SIG-M5 treated with dmso at 0.1 percent for 504 hours (cell line): ENCODE measurements around the gene TACC3.

Experiments
- DNase-seq: peaks from one replicate; lab custom pipeline; 2025; ENCODE audit not compliant: unreplicated experiment; lab: John Stamatoyannopoulos, UW

The TACC3 gene

DNA sequence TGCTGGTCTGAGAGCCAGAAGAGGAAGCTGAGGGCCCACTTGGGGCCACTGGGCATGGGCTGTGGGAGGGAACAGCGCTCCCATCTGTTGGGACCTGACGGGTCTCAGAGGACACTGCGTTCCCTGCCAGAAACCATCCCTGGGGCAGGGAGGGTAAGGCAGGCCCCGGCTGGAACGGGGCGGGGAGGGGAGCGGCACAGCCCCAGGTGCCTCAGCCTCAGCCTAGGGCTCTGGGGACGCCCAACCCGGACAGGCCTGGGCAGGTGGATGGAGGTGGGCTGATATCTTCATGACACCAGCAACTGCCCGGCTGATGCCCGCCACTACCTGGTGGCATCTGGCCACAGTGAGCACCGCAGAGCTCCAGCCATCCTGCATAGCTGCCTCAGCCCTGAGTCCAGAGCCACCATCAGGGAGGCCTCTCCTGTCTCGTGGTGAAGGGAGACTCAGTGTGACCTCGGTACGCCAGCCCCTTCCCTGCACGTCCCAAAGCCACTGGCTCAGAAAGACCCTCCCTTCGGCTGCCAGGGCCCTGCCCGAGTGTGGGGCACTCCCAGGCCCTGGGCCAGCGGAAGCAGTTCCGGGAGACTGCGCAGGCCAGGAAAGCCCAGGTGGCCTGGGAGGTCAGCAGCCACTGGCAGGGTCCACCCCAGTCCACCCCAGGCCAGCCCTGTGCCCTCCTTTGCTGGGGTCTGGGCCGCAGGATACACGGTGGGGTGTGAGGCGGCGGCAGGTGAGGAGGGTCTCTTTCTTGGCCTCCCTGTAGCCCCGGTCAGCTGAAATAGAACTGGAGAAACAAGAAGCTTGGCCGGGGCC, 37.2 kb downstream of the TACC3 start:
- no peak for DNase-seq

DNA sequence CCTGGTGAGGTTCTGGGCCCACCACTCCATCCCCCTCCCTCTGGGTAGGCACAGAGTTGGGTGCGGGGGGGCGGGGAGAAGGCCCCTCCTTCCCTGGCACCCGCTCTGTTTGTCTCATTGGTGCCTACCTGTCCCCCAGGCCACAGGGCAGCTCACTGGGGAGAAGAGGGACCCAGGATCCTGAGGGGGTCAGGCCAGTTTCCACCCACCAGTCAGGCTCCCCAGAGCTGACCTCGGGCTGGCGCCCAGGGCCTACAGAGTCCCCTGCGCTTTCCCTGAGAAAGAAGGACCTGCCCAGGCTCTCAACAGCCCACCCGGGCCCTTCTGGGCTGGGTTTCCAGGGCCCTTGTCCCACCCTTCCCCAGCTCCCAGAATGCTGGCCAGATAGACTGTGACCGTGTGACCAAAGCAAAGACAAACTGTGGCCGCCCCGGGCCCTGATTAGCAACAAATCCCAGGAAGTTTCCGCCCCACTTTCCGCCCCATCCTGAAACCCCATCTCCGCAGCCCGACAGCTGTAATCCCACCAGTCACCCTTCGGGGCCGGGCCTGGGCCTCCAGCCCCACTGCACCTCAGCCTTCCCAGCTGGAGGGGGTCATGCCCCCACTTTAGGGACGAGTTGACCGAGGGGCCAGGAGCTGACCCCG, 38.0 kb downstream of the TACC3 start:
- no peak for DNase-seq

DNA sequence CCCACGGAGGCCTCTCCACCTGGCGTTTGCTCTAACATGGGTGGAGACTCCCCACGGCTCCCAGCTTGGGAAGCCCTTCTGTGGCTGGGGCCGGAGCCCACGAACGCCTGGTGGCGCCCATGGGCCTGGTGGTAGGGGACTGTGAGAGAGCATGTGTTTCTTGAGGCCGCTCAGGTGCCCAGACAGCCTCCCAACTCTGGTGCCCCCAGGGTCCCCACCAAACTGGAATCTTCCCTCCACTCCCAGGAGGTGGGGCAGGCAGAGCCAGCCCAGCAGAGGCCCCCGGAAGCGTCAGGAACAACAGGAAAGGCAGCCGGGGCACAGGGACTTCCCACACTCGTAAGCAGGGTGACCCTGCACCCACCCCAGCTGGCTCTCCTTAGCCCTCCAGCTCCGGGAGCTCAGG, 38.5 kb downstream of the TACC3 start:
- DNase-seq, result no peak

DNA sequence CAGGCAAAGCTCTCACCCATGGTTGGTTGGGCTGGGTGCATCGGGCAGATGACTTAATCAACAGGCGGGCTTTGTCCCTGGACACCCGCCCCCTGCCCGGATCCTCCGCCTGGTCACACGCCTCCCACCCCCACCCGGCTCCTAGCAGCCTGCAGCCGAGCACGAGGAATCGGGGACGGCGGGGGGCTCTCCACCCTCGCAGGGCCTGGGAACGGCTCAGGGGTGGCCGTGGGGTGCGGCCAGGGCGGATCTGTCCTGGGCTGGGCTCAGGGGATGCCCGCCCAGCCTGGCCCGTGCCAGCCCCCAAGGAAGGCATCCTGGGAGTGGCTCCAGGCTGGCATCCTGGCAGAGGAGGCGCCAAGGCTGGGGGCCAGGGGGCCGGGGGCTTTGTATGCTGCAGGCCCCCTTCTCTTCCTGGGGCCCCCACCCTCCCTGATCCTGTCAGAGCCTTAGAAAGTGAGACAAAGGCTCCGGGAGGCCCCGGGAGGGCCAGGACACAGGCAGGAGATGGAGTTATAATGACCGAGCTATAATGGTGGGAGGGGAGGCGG, 39.3 kb downstream of the TACC3 start:
- no peak for DNase-seq

DNA sequence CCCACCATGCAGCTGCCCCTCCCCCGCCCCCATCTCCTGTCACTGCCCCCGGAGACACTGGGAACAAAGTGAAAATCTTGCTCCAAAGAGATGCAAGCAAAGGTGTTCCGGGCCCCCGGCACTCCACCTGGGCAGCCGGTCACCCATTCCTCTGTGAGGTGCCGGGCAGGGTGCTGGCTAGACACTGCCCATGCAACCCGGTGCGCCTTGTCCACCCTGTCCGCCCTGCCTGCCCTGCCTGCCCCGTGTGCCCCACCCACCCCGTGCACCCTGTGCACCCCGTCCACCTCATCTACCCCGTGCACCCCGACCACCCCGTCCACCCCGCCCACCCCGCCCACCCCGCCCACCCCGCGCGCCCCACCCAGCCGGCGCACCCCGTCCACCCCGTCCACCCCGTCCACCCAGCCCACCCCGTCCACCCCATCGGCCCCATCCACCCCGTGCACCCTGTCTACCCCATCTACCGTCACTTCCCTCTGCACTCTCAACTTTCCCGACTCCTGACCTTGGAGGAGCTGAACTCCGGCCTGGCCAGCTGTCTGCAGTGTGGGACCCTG, 39.9 kb downstream of the TACC3 start:
- DNase-seq, result no peak

DNA sequence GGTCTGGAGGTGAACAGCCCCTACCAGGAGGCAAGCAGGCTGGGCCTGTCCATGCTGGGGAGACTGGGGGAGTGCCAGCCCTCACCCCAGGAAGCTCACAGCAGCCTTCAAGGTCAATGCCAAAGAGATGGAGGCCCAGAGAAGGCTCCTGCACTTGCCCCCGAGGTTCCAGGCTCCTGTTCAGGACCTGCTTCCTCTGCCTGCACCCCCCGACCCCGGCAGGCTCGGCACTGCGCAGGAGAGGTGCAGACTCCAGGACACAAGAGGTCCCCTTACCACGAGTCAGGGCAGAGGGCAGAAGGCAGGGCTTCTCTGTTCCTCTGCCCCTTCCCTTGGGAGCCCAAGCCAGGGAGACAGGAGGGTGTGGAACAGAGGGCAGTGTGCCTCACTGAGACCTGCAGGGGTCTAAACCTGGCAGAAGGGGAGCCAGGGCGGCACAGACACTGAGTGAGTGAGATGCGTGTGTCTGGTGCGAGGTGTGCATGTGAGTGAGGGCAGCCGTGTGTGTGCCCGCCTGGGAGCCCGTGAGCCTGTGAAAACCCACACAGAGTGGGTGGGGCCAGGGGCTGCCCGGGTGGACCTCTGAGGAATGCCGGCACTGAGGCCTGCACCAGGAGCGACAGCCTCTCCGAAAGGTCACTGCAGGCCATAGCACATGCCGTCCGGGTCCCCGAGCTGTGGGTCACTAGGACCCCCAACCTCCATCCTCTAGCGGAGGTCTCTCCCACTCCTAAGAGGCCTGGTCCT, 41.1 kb downstream of the TACC3 start:
- no peak for DNase-seq

DNA sequence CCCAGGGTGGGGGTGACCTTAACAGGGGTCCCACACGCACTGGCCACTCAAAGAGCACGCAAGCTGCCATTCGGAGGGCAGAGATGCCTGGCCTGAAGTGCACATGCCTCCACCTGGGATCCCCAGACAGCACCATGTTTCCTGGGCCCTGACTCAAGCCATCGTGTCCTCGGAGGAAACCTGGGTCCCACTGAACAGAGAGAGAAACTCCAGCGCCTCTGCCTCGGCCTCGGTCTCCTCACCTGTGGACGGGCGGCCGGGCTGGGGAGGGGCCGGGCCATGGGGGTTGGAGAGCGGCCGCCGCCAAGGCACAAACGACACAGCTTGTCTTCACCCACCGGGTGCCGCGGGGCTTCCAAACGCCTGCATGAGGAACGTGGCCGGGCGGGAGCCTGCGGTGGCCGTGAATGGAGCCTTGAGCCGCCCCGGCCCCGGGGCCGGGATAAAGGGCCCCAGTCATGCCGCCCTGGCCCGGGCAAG, 41.8 kb downstream of the TACC3 start:
- no peak for DNase-seq

DNA sequence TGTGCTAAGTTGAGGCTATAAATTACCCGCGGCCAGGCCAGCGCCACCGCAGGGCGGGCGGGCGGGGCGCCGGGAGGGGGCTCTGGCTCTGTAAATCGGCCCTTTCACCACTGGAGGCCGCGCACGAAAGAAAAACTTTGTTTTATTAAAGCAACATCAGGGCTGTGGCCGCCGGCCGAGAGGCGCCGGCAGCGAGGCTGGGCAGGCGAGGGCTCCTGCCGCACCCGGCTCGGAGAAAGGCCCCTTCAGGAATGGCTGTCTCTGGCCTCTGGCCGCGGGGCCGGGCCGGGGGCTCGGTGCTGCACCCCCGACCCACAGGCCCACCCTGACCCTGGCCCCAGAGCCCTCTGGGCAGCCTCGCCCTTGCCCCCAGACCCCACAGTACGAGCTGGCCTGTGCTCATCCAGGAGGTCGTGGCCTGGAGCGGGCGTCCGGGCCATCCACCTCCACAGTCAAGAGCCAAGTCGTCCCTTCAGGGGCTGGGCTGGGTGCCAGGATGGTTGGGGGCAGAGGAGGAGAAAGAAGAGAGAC, 42.3 kb downstream of the TACC3 start:
- no peak for DNase-seq

DNA sequence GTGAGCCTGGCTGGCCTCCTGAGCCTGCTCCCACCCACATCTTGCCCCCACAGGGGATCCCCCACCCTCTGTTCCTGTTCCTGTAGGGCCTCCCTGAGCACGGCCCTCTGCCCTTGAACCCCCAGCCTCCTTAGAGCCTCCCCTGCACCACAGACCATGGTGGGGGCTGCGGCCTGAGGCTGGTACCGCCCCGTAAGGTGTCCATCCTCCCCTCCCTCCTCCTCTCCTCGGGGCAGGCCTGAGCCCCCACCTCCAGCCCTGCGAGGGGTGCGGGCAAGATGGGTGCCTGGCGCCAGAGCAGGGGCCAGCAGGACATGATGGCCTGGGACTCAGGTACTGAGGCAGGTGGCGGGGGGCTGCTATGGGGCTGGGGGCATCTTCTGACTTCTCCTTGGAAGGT, 43.3 kb downstream of the TACC3 start:
- no peak for DNase-seq

DNA sequence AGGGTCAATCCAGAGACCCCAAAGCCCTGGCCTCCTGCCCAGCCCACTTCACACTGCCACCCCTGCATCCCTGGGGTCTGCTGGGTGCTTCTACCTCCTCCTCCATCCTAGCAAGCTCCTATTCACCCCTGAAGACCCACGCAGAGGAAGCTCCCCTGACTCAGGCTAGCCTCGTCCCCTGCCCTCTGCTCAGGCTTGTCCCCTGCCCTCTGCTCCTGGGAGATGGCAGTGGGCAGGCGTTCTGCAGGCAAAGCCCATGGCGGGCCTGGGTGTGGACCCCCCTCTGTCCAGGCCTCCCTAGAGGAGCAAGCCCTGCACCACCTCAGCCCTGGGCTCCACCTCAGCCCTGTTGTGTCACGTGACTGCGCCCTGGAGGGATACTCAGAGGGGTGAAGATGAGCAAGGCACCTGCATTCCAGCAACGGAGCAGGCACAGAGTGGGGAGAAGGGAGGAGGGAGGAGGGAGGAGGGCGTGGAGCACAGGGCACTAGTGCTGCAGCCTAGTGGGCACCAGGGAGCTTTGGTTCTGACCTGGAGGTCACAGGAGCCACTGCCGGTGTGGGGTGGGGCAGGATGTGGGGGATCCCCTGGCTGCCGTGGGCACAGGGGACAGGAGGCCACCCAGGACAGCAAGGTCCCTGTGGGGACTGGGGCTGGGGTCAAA, 44.2 kb downstream of the TACC3 start:
- DNase-seq, result no peak

DNA sequence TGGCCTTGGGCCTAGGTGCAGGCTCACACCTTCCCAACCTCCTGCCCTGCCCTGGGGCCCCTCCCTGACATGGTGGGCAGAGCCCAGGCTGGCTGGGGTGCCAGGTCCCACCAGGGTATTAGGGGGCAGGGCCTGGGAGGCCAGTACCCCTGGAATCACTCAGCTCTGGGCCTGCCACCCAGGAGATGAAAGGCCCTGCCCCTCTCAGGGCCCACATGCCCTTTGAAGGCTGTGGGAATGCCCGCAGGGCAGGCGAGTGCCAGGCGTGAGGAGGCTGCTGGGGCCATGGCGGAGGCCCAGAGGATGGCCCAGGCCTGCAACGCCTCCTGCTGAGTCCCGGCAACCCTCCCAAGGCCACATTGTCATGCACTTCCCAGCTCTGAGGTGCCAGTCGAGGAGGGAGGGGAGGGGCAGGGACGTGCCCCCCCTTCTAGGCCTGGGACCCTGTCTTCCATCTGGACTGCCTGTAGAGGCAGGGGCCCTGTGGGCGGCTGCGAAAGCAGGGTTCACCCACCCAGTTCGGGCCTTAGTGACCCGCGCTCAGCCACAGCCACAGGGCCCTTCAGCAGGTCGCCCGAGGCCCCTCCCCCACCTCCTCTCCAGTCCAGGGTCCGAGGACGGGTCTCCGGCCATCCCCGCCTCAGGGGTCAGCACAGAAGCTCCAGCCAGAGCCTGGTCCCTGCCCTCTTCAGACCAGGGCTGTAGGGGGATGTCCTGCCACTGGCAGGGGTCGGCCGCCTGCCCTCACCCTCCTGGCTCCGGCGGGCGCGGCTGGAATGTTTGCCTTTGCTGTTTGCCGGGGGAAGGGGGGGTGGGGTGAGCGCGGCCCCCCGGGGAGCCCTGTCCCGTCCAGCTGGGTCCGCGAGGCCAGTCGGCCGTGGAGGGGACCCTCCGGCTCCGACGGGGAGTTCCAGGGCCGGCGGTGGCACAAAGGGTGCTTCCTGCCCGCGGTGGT, 45.1 kb downstream of the TACC3 start:
- DNase-seq, result no peak

DNA sequence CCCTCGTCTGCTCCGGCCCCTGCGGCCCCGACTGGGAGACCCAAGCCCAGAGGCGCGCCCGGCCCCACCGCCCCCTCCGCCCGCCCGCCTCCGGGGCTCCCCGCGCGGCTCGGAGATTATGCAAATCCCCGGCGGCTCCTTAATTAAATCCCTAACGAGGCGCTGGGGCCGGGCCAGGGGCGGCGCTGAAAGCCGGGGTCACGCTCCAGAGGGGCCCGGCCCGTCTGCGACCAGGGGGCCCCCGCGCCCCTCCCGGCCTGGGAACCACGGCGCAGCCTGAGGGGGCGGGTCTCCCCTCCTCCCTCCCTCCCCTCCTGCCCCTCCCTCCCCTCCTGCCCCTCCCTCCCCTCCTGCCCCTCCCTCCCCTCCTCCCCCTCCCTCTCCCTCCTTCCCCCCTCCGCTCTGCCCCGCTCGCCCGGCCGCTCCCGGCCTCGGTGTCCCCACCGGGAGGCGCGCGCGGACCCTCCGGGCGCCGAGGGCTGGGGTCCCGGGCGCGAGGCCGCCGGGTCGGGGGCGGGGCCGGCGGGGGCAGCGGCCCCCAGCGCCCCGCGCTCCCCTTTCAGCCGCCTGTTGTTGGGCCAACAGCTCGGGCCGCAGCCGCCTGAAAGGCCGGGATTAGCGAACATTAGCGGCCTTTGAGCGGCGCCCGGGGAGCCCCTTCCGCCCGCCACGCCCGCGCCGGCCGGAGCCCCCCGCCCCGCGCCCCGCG, 45.9 kb downstream of the TACC3 start:
- no peak for DNase-seq

DNA sequence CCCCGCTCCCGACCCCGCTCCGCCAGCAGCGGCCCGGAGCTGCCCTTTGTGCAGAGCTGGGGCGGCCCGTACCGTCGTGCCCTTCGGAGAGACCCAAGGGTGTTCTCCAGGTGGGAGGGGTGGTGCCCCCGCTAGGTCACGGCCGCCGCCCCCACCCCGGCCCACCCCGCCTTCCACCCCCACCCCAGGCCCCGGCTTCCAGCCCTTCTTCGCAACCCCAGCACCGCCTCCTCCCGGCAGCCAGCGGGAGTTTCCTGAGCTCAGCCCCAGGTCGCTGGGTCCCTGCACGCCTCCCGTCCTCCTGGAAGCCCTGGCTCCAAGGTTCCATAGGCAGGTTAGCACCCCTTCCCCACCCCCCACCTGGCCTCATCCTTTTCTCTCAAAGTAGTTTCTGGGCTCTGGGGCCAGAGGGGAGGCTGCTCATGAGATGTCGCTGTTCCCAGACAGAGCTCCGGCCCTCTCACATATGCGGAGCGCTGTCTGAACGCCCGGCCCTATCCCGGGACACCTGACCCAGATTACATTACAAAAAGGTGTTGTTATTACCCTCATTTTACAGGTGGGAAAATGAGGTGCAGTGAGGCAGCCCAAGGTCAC, 46.5 kb downstream of the TACC3 start:
- DNase-seq, result peak; percentile 23

DNA sequence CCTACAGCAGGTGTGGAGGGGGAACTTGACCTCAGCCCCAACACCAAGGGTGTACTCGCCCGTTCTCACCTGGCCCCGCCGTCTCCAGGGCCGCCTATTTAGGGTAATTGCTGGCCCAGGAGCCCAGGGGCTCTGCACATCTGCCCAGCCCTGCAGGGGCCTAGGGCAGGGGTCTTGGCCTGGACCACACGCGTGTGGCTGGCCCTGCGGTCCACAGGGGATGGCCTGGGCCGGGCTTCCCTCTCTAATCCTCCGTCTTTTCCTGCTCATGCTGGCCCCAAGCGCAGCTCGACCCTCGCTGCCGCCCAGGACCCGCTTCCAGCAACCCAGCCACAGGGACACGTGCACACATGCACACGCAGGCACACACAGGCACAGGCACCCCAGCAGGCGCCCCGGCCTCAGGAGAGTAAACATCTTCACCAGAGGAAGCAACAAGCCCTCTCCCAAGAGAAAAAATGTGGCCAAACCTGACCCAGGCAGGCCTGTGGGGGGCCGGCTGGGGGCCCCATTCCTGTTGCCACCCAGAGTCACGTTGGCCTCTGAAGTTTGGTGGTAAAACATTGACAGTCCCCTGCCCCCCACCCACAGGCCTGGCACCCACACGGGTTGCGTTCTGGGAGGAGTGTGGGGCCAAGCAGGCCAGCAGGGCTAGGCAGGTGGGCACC, 47.2 kb downstream of the TACC3 start:
- DNase-seq, result no peak

DNA sequence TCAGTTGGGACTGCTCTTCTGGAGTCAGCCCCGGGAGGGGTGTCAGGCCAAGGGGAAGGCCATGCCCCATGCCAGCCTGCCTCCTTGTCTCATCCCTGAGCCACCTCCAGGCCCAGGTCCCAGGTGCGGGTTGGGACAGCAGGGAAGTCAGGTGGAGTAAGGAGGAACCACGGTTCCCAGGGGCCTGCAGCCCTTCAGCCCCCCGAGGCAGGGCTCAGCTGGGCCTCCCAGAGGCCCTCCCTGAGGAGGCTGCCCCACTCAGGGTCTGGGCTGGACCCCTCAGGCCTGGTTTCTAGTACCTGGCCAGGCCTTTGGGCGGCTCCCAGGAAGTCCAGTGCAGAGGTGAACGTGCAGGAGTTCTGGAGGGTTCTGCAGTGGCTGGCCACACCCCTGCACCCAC, 48.4 kb downstream of the TACC3 start:
- DNase-seq, result no peak

DNA sequence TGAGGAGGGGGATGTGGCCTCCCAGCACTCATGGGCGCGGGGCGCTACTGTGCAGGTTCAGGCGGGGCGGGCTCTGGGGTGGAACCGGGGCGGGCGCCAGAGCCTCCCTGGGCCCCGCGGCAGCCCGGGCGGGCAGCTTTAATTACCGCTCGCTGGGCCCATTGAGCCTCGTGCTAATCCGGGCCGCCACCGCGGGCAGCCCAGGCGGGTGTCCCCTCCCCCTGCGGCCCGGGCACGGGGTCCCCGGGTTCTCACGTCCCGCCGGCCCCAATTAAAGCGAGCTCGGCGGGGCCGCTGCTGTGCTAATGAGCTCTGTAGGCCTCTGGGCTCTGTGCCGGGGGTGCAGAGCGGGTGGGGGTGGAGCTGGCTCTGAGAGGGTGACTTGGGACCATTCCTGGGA, 48.9 kb downstream of the TACC3 start:
- no peak for DNase-seq

DNA sequence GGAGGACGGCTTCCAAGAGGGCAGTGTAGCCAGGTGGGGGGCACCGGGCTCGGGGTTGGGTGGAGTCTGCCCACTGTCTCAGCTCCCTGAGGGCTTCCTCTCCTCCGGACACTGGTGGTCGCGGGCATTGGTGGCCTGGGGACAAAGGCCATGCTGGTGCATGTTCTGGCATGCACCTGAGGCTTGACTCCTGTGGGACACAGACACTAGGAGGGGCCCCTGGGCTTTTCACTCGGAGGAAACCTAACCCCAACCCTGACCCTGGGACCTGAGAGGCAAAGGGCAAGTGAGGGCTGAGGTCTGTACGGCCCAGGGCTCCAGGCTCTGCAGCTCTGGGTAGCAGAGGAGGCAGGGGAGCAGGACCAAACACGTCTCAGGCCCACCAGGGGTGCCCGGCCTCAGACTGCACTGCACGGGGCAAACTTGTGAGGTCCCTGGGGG, 49.5 kb downstream of the TACC3 start:
- DNase-seq, result no peak
